OCI-M2 (cell line): Measurements from ENCODE around the gene TBATA.

Source experiments
- DNase-seq: peaks from one replicate; lab custom pipeline; 2025; ENCODE audit not compliant: unreplicated experiment; lab: John Stamatoyannopoulos, UW

Gene TBATA

GRCh38 chr10:70747192-70747965 lies 37.8 kb downstream of the TBATA start:
- DNase-seq, result no peak

GRCh38 chr10:70745555-70745954 lies 39.6 kb downstream of the TBATA start:
- no peak for DNase-seq

GRCh38 chr10:70744617-70745143 lies 40.5 kb downstream of the TBATA start:
- no peak for DNase-seq

- no peak for DNase-seq
Measured at GRCh38 chr10:70743879-70744278, 41.3 kb downstream of the TBATA start.

- DNase-seq, result no peak
Measured at GRCh38 chr10:70743430-70743788, 41.8 kb downstream of the TBATA start.

- DNase-seq, result no peak
Measured at GRCh38 chr10:70742537-70743429, 42.4 kb downstream of the TBATA start.

- DNase-seq, result no peak
Measured at GRCh38 chr10:70740406-70741288, 44.5 kb downstream of the TBATA start.

GRCh38 chr10:70738761-70739121 lies 46.4 kb downstream of the TBATA start:
- no peak for DNase-seq

- no peak for DNase-seq
Measured at GRCh38 chr10:70738006-70738760, 47.0 kb downstream of the TBATA start.

- DNase-seq, result no peak
Measured at GRCh38 chr10:70737250-70737649, 47.9 kb downstream of the TBATA start.

GRCh38 chr10:70736525-70736924 lies 48.7 kb downstream of the TBATA start:
- no peak for DNase-seq

- no peak for DNase-seq
Measured at GRCh38 chr10:70735161-70735560, 50.0 kb downstream of the TBATA start.

- no peak for DNase-seq
Measured at GRCh38 chr10:70733051-70733450, 52.1 kb downstream of the TBATA start.

GRCh38 chr10:70732569-70732968 lies 52.6 kb downstream of the TBATA start:
- DNase-seq, result no peak

- no peak for DNase-seq
Measured at GRCh38 chr10:70730955-70731354, 54.2 kb downstream of the TBATA start.

- no peak for DNase-seq
Measured at GRCh38 chr10:70729763-70730357, 55.3 kb downstream of the TBATA start.

- no peak for DNase-seq
Measured at GRCh38 chr10:70728328-70728727, 56.8 kb downstream of the TBATA start.

- no peak for DNase-seq
Measured at GRCh38 chr10:70726909-70727495, 58.2 kb downstream of the TBATA start.

GRCh38 chr10:70723771-70724170 lies 61.4 kb downstream of the TBATA start:
- DNase-seq, result no peak
